GM11168 (cell line): Measurements from ENCODE around the gene WFDC5.

Source experiments
- in situ Hi-C: fragments of 300-500 bp; cut with MboI; formaldehyde crosslinking; loops from one replicate; pipeline ENCODE4 v1.12.0; 2022; ENCODE audit warnings: low sequenced_read_pairs; ENCODE audit not compliant: unreplicated experiment

WFDC5 gene

DNA sequence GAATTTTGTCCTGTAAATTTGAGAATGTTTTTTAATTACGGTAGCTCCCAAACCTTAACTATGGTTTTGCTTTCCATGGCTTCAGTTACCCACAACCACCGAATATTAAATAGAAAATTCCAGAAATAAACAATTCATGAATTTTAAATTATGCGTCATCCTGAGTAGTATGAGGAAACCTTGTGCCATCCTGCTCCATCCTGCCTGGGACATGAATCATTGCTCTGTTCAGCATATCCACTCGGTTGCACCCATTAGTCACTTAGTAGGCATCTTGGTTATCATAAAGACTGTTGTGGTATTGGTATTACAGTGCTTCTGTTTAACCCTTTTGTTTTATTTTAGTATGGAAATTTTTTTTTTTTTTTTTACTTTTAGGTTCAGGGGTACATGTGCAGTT is 53.7 kb downstream of the WFDC5 start:
- in situ Hi-C loops, result no loop called here

DNA sequence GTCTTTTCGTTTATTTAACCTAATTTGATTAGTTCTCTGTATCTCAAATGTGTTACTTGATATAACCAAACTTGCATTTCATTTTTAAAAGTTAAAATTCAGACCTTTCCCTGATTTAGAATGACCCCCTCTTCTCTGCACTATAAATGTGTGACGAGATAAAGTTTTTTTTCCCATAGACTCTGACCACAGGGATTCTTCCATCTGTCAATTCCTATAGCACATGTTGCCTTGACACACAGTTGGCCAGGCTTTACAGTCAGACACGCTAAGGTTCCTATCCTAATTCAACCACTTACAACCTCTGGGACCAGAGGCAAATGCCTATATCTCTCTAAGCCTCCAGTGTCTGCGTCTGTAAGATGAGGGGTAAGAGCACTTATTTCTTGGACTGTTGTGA is 54.7 kb downstream of the WFDC5 start:
- in situ Hi-C loops, result no loop called here
